ENCODE results near the gene IFI27L2.

- no peak for TF ChIP-seq MAX (IDR thresholded peaks at IDR 0.05; ENCODE audit: low read depth)
- TF ChIP-seq CTCF (IDR thresholded peaks at IDR 0.05) = no peak
- no peak for TF ChIP-seq USF1 (IDR thresholded peaks at IDR 0.05; ENCODE audit: borderline replicate concordance, low read depth)
- TF ChIP-seq YY1 (IDR thresholded peaks at IDR 0.05; ENCODE audit: low read depth) = no peak
- no peak for TF ChIP-seq EP300 (IDR thresholded peaks at IDR 0.05; ENCODE audit: borderline replicate concordance in 1 of 2, low read depth in 1 of 2, low read length in 1 of 2)
- no peak for TF ChIP-seq NRF1 (IDR thresholded peaks at IDR 0.05; ENCODE audit: low read depth, low read length)
- TF ChIP-seq ELF1 (IDR thresholded peaks at IDR 0.05) = no peak
- no peak for TF ChIP-seq RFX5 (IDR thresholded peaks at IDR 0.05; ENCODE audit: low read length)
- no peak for TF ChIP-seq RAD21 (IDR thresholded peaks at IDR 0.05; ENCODE audit: low read length)
- TF ChIP-seq POLR2AphosphoS5 (IDR thresholded peaks at IDR 0.05; ENCODE audit: low read depth, low read length) = no peak
- TF ChIP-seq FOXM1 (IDR thresholded peaks at IDR 0.05; ENCODE audit: low read depth) = no peak
- no peak for TF ChIP-seq JUND (IDR thresholded peaks at IDR 0.05)
- no peak for TF ChIP-seq GABPA (IDR thresholded peaks at IDR 0.05; ENCODE audit: low read depth)
- TF ChIP-seq RXRA (IDR thresholded peaks at IDR 0.05; ENCODE audit: borderline replicate concordance, low read depth) = no peak
Observed at GRCh38 chr14:94112513-94113063, 16.8 kb downstream of the IFI27L2 start.
